ENCODE measurements around the gene SLC25A25.
"Not testable (repeated sequence)": the region's sequence is repeated elsewhere in the genome, so short reads cannot be mapped to it uniquely, and the experiment has no call there.

Gene SLC25A25

DNA sequence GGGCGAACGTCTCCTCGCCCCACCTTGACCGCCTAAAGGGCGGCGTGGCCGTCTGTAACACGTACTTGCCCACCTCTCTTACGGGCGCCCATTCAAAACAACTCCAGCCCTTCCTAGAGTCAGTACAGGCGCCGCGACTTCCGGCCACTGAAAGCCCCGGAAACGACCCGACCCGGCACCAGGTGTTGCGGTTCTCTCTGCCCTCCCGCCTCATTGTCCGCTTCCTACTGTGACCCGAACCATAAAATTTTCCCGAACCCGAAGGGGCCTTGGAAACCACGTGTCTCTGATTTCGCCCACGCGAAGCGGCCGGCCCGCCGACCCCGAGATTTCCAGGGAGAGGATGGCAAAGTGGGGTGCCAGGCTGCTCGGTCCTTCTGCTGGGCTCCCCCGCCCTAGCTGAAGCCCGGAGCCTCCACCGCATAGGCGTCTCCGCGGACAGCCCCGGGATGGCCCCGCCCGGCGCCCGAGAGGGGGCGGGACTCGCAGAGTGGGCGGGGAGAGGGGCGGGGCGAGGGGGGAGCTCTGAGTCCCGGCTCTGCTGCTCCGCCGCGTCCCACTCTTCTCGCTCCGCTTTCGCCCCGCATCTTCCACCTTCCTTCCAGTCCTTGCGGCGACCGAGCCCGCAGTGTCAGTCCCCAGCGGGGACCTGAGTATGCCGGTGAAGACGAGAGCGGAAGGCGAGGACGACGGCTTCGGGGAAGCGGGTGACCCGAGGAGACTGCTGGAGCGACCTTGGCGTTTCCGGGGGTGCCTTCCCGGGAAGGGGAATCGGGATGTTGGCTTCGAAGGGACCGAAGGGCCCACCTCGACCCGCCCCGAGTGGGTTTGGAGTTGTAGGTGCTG, 60.2 kb downstream of the SLC25A25 start:
- peak; percentile 92 for DNase-seq

DNA sequence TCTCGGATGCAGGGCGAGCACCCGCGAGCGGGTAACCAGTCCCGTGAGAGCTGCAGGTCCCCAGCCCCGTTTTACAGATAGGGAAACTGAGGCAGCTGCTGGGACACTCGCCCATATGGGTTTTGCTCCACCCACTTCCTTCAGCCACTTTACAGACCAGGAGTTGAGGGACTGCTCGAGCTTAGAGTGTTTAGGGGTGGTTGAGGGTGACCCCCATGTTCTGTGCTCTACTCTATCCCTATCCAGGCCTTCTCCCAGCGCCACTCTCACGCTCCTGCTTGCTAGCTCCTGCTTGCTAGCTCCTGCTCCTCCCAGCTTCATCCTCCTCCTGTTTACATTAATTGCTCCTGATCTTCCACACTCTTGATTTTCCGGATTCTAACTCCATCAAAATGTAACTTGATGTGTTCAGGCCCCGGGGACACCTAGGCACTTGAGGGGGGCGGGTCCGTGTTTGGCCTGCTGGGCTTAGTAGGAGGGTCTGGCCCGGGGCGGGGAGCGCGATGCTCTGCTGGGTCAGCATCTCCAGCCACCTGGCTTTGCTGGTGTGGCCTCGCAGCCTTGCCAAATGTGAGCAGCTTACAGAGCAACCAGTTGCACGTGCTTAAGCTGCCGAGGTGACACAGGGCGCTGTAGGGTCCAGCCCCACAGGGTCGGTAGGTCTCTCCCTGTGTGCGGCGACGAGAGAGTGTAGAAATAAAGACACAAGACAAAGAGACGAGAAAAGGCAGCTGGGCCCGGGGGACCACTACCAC, 61.0 kb downstream of the SLC25A25 start:
- no peak for DNase-seq

DNA sequence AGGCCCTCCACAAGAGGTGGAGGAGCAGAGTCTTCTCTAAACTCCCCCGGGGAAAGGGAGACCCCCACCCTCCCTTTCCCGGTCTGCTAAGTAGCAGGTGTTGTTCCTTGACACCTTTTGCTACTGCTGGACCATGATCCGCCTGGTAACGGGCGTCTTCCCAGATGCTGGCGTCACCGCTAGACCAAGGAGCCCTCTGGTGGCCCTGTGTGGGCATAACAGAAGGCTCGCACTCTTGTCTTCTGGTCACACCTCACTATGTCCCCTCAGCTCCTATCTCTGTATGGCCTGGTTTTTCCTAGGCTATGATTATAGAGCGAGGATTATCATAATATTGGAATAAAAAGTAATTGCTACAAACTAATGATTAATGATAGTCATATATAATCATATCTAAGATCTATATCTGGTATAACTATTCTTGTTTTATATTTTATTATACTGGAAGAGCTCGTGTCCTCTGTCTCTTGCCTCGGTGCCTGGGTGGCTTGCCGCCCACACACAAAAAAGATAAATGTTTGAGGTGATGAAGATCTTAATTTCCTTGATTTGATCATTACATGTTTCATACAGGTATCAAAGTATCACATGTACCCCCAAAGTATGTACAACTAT, 62.1 kb downstream of the SLC25A25 start:
- not testable (repeated sequence) for DNase-seq

DNA sequence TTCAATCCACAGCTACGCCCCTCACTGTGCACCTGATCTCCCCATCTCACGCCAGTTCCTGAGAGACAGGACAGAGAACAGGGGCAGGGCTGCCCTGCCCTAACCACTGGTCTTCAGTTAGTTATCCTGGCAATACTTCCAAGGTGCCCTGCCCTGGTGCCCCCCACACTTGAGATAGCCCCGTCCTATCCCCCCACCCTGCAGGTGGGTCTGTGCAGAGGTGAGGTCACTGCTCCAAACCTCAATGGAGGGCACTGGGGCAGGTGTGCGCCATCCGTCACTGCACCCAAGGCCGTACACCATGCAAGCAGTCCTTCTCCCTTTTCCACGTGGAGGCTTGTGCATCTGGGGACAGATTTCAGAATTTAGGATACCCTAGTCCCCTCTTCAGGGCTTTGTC, 62.6 kb downstream of the SLC25A25 start:
- not testable (repeated sequence) for DNase-seq

DNA sequence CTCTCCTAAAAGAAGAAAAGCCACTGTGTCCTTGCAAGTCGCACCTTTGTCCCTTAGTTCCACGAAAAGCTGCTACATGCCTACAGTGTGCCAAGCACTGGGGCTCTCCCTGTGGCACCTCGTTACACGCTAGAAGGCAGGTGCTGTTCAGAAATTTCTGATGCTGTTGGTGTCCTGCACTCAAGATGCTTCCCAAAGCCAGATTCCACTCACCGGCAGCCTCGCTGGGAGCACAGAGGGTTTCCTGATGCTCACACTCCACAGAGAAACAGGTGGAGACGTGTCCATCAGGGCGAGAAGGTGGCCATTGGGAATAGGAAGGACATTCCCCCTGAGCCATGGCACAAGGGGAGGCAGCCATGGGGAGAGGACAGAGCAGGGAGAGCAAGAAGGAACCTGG, 63.3 kb downstream of the SLC25A25 start:
- DNase-seq: not testable (repeated sequence)

DNA sequence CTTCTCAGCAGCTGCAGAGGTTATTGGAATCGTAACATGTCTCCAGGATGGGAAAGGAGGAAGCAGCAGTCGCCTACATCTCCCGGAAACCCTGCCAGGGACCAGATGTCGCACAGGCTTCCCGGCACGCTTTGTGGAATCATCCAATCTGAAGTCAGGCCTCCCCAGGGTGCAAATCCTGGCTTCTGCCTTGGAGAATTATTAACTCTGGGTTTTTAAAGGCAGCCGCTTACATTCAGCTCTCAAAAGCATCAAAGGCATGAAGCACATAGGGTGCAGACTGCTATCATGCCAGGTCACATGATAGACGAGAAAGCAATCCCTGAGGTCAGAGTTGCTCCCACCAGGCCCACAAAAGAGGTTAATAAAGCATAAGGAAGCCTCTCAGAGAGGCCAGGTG, 64.1 kb downstream of the SLC25A25 start:
- not testable (repeated sequence) for DNase-seq

DNA sequence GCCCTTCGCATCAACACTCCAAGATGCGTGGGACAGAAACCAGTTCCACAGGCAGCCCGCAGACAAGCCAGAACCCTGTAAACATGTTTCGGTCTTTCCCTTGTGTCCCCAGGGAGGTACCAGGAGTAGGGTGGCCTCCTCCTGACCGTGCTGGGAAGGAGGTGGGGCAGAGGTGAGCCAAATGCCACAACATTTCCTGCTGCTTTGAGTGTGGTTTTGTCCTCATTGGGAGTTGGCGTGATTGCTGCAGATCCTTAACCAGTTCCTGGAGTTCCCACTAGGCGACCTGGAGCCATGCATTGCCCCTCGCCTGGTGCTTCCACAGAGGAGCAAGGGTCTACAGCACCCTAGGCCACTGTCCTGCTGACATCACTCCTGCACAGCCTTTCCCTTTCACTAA, 67.5 kb downstream of the SLC25A25 start:
- not testable (repeated sequence) for DNase-seq

DNA sequence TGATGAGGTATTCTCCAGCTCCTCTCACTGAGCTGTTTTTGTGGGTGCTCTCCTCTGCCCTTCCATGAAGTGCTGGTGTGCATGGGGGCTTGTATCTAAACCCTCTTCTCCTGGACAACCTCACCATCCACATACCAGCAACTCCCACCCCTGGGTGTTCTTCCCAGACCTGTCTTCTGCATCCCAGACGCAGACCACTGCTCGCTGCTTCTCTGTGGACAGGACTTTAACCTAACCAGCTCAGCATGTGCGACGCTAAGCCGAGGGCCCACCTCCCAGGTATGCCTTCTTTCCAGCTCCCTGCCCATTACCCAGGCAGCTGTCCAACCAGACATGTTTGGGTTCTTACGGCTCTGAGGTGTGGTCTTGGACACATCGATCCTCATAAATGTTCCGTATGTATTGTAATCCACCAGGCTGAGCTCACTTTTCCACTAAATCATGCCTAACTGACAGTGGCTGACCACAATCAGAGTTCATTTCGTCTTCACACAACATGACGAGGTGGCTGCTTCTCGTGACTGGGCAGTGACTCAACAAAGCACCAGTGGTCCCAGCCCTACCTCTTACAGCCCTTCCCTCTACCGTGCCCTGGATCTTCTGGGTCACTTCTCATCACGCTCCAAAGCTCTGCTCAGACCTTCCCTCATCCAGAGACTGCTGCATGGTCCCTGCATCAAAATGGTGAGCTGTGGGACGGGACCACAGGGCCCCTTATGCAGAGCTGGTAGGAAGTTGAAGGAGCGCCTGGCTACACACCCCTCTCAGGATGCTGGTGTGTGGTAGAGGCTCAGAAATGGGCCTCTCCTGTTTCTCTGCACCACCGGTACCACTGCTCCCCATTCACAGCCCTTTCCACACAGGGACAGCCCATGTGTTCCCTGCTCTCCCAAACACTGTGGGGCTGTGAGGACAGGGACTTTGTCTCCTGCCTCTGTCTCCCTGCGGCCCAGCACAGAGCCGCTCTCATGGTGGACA, 69.1 kb downstream of the SLC25A25 start:
- DNase-seq: no peak

DNA sequence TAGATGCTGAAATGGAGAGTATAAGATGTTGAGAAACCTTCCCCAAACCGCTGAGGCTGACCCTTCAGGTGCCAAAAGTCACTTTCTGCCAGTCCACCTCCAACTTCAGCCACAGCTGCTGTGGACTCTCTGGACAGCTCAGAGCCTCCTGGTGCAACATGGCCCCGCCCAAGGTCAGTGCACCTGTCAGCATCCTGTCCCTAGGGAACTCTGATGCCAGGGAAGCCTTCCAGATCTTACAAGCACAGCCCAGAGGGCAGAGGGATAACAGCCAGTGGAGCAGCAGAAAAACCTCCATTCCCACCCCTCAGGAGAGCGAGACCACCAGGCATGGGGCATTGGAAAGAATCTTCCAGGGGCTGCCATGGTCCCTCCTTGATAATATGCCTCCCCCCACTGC, 70.0 kb downstream of the SLC25A25 start:
- DNase-seq: no peak

DNA sequence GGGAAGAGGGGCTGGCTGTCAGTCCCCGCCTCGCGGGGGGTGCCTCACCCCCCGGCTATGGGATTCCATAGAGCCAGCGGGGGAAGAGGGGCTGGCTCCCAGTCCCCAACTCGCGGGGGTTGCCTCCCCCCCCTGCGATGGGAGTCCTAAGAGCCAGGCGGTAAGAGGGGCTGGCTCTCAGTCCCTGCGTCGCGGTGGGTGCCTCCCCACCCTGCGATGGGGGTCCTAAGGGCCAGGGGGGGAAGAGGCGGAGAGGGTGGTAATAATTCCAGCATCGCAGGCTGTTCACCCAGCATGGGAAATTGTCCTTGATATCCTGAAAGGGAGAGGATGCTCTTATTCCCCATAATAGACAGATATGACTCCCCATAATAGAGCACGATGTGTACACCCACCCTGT, 71.6 kb downstream of the SLC25A25 start:
- no peak for DNase-seq

DNA sequence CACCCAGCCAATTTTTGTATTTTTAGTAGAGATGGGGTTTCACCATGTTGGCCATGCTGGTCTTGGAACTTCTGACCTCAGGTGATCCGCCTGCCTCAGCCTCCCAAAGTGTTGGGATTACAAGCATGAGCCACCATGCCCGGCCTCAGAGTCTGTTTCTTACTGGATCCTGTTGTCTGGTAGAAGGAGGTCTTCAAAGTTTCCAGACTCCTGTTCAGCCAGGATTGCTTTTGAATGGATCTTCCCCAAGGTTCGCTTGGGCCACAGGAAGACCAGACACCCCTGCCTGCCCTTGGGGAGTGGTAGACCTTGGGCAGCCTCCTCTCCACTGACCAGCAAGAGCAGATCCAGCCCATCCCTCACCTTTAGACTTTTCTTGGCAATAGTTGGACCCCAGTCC, 73.6 kb downstream of the SLC25A25 start:
- no peak for DNase-seq

DNA sequence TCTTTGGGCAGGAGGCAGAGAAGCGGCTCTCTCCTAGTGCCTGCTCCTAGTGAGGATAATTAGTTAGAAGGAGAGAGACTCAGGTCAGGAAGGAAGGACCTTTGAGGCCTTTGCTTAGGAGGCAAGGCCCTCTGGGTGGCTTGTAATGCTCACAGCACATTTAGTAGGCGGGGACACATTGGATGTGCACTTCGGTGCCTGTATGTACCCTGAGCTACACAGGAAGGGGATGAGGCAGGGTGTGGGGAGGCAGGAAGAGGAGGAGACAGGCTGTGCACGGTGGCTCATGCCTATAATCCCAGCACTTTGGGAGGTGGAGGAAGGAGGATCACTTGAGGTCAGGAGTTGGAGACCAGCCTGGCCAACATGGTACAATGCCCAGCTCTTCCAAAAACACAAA, 74.0 kb downstream of the SLC25A25 start:
- DNase-seq: peak; percentile 44

DNA sequence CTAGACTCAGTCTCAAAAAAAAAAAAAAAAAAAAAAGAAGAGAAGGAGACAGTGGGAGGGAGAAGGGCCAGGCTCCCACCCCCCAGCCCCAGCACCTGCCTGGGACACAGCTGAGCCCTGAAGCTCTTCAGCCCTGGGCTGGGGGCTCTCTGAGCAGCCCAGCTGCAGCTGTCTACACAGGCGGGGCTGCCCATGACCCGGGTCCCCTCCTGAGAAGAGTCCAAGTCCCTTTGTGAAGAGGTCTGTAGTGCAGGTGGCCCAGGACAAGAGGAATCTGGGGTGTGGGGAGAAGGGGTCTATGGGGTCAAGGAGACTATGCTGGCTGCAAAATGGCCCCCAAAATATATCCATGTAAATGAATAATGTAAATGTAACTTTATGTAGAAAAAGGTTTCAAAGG, 74.6 kb downstream of the SLC25A25 start:
- no peak for DNase-seq

DNA sequence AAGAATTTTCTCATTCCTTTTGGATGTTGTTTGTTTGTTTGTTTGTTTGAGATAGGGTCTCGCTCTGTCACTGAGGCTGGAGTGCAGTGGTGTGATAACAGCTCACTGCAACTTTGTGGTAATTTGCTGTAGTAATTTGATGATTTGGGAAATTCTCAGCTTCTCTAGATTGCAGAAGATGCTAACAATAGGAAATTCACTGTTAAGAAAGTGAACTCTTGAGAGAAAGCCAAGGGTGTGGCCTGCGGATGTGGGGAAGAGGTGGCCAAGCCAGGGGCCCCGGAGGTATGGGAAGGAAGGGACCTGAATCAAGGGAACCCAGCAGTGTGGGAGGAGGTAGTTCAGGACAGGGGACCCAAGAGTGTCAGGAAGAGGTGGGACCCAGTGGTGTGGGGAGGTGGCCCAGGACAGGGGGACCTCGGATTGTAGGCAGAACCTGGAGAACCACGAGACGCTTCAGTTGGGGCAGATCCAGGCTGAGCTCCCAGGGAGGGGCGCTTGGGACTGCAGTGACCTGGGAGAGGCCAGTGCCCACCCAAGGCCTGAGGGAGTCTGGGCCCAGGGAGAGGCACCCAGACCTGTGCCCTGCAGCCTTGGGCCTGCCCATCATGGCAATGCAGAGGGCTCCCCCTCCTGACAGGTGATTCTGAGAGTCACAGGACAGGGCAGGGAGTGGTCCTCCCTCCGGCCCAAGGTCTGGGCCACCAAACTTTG, 75.7 kb downstream of the SLC25A25 start:
- peak; percentile 33 for DNase-seq

DNA sequence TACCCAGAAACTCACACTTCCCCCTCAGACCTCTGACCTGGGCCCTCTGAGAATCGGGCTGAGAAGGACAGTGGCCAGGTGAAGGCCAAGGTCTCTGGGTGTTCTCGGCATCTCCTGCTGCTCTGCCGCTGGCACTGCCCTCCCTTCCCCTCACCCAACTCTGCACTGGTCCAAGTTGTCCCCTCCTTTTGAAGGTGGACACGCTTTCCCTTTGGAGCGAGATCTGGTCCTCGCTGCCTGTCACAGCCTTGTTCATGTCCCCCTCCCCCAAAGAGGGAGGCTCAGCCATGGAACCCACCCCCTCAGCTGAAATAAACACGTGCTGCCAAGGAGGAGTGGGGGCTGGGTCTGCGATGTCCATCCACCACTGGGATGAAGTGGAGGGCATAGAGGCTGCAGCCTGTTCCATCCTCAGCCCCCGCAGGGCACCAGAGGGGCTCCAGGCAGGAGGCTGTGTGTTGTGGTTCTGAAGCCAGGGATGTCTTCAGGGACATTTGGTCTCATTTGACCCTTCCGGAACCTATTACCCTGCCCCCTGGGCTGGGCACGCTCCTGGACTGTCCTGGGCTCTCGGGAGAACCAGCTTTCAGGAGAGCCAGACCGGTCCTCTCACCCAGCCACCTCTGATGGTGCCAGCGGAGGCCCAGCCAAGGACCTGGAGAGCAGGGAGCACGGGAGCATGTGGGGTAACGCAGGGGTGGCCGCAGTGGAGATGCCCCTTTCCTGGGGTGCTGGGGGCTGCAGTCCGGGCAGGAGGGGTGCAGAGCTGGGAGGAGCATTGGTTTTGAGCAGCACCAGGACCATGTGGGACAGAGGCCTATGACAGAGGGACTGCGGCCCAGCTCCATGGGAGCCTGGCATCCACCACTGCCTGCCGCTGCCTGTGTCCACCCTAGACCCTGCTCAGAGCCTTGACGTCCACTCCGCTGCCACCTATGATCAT, 76.5 kb downstream of the SLC25A25 start:
- DNase-seq: no peak

DNA sequence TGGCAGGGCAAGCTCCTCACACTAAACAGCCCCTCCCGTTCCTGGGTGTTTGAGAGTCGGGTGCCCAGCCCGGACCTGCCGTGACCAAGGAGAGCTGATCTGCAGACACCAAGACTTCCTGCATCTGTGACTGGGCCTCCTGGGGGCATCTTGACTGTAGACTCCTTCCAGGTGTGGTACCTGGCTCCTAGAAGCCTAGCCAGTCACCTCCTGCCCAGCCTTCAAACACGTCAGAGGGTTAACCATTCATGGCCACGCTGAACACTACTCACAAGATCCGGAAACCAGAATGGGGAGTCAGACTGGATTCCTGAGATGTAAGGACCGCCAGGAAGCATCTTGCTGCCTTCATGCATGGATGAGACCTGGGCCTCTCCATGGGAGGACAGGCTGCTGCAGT, 77.5 kb downstream of the SLC25A25 start:
- DNase-seq: no peak

DNA sequence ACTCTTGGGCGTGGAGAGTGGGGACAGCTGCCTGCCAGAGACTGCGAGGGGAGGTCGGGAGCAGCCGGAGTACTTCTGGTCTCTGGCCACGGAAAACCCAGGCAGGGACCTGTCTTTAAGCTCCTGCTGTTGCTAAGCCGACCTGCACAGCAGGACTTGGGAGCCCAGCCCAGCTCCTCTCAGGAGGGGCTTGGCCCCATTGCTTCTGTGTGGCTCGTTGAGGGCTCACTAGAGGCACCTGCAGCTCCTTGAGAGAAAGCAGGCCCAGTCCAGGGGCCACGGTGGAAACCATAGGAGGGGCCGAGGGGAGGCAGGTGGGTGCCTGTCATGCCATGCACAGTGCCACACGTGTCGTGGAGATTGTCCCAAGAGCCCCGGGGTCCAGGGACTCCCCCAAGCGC, 77.9 kb downstream of the SLC25A25 start:
- DNase-seq: no peak

DNA sequence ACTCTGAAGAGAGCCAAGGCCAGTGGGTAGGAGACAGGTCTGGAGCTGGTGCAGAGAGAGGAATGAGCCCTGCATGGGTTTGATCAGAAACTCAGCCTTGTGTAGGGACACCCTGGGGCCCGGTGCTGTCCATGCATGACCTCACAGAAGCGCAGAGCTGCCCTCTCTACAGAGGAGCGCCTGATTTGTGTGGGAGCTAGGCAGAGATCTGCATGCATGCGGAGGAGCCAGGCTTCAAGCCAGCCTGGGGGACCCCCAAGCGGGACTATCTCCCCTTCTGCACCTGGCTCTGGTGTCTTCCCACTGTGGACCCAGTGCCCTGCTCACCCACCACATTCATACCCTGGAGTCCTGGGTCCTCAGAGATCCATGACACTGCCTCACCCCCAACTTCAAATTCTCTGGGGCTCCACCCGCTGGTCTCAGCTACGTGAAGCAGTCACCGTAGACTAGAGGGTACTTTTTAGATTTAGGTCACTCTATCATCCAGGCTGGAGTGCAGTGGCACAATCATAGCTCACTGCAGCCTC, 78.6 kb downstream of the SLC25A25 start:
- DNase-seq: no peak

DNA sequence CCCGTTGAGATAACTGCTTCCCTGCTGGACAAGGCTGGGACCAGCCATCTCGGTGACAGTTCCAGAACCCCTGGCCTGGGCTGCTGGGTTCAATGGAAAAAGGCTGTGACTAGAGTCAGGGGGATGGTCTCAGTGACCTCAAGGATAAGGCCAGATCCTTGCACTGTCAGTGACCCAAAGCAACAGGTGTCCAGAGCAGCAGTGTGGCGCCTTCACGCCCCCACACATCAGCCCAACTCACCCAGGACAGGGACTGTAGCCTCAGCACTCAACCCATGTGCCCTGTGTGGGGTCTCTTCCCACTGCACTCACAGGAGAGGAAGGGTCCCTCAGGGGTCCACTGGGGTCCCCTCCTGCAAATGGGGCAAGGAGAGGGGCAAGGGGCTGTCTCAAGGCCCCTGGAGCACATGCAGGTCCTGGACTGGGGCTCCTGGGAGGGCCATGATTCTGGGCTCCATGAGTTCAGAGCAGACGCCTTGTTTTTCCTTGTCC, 80.5 kb downstream of the SLC25A25 start:
- no peak for DNase-seq

DNA sequence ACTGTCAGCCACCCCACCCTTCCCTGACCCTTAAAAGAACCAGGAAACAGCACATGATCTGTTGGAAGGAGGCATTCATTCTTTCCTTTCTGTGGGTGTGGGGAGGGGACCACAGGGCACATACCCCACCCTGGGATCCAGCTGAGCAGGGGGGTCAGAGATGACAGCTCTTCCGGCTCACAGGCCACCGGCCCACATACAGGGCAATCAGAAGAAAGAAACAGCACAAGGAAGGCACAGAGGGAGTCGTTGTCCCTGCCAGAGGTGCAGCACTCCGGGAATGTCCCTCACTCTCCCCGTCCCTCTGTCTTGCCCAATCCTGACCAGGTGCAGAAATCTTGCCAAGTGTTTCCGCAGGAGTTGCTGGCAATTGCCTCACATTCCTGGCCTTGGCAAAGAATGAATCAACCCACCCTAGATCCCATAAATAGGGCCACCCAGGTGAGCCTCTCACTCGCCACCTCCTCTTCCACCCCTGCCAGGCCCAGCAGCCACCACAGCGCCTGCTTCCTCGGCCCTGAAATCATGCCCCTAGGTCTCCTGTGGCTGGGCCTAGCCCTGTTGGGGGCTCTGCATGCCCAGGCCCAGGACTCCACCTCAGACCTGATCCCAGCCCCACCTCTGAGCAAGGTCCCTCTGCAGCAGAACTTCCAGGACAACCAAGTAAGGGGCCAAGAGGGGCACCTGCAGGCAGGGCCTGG, 81.1 kb downstream of the SLC25A25 start, which contains the start of gene LCN2:
TSS of gene LCN2 (plus strand) at position 453 of the 701 bp plus-strand sequence. CDS start at position 526, 73 bp downstream.
- DNase-seq: no peak

Measured in hematopoietic multipotent progenitor cell treated with erythropoietin and hydrocortisone succinate and interleukin-3 and kit ligand, for 8 days (in vitro differentiated cells).